ENCODE data around the gene ARID2. TPM values are rescaled to one million over a fixed set of nuclear protein-coding genes. Genes with fewer than 3 reads are reported as not detected.

Gene ARID2
- total RNA-seq, 1 donor: 25.0 TPM

DNA sequence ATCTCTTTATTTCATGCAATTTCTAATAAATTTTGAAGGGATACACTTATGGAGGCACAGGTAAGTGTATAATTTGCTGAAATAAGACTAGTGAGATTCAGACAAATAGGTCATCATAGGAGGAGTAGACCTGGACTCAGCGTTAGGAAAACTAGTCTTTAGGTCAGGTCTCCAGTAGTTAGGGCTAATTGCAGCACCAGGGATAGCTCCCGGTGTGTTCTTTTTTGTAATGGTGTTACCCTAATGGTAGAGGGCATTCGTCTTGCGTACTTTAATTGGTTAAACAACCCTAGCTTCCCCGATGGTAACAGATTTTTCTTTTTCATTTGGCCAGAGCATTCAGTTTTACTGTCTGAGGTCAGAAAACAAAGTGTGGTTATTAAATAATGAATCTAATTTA is 64.9 kb downstream of the ARID2 start:
- H3K4me3 ChIP-seq (ENCODE audit: low read depth, low read length): no peak overlapping the region
- no peak for DNase-seq (ENCODE audit: low read depth)
- TF ChIP-seq, protein P1, sequence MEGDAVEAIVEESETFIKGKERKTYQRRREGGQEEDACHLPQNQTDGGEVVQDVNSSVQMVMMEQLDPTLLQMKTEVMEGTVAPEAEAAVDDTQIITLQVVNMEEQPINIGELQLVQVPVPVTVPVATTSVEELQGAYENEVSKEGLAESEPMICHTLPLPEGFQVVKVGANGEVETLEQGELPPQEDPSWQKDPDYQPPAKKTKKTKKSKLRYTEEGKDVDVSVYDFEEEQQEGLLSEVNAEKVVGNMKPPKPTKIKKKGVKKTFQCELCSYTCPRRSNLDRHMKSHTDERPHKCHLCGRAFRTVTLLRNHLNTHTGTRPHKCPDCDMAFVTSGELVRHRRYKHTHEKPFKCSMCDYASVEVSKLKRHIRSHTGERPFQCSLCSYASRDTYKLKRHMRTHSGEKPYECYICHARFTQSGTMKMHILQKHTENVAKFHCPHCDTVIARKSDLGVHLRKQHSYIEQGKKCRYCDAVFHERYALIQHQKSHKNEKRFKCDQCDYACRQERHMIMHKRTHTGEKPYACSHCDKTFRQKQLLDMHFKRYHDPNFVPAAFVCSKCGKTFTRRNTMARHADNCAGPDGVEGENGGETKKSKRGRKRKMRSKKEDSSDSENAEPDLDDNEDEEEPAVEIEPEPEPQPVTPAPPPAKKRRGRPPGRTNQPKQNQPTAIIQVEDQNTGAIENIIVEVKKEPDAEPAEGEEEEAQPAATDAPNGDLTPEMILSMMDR (IDR thresholded peaks at IDR 0.05; ENCODE audit: insufficient read depth, low read depth, low read length): no peak

DNA sequence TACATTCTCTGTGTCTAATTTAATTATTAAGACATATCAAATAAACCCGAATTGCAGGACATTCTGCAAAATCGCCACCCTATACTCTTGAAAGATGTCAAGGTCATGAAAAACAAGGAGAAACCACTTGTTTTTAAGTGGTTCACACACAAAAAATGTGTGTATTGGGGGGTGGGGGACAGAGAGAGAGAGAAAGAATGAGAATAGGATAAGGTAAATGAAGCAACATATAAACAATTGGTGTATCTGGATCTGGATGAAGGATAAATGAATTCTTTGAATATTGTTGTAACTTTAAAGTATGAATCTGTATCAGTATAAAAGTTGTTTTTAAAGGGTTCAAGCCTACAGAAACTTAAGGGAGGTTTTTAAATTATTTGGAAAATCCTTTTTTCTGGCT is 72.1 kb downstream of the ARID2 start:
- DNase-seq (ENCODE audit: low read depth): no peak
- no peak overlapping the region for H3K4me3 ChIP-seq (ENCODE audit: low read depth, low read length)
- TF ChIP-seq, protein P1 (IDR thresholded peaks at IDR 0.05; ENCODE audit: insufficient read depth, low read depth, low read length): no peak

DNA sequence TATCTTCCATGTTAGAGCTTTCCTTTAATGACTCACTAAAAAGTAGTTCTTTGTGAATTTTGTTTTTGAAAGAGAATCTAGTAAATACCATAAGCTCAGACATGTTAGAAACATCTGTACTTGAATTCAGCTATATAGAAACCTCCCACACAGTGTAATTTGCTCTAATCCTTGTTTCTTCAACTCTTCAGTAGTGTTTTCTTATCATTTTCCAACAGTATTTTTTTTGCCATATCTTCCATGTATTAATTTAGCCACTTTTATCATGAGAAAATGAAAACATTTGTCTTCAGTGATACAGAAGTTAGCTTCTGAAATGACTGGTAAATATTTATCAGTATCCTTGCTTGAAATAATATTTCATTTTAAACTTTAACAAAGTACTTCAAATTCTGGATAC is 73.6 kb downstream of the ARID2 start:
- no peak for DNase-seq (ENCODE audit: low read depth)
- TF ChIP-seq, protein P1 (IDR thresholded peaks at IDR 0.05; ENCODE audit: insufficient read depth, low read depth, low read length): no peak
- no peak overlapping the region for H3K4me3 ChIP-seq (ENCODE audit: low read depth, low read length)

DNA sequence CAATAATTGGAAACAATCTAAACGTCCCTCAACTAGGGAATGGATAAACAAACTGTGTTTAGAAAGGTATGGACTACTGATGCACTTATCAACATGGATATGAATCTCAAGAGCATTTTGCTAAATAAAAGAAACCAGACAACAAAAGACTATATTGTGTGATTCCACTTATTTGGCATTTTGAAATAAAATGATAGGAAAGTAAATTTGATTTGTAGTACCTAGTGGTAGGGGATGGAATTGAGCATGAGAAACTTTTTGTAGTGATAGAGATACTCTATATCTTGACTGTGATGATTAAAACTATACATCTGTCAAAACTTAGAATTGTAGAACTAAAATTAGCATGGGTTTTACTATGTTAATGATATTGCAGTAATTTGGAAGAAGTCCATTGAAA is 87.1 kb downstream of the ARID2 start:
- TF ChIP-seq, protein P1 (IDR thresholded peaks at IDR 0.05; ENCODE audit: insufficient read depth, low read depth, low read length): no peak
- DNase-seq (ENCODE audit: low read depth): no peak
- H3K4me3 ChIP-seq (ENCODE audit: low read depth, low read length): no peak overlapping the region

DNA sequence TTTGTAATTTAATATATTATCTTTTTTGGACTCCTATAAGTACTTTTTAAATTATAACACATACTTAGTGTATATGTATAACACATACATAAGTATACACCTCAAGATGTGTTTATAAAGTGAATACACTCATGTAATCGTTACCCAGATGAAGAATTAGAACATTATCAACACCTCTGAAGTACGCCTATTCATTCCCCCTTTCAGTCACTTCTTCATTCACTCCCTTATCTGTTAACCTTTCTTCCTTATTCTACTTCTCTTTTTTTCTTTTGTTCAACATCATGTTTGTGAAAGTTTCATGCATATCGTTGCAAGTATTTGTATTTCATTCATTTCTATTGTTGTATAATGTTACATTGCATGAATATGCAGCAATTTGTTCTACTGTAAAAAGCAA is 98.5 kb downstream of the ARID2 start:
- no peak overlapping the region for H3K4me3 ChIP-seq (ENCODE audit: low read depth, low read length)
- no peak for DNase-seq (ENCODE audit: low read depth)
- TF ChIP-seq, protein P1 (IDR thresholded peaks at IDR 0.05; ENCODE audit: insufficient read depth, low read depth, low read length): no peak

DNA sequence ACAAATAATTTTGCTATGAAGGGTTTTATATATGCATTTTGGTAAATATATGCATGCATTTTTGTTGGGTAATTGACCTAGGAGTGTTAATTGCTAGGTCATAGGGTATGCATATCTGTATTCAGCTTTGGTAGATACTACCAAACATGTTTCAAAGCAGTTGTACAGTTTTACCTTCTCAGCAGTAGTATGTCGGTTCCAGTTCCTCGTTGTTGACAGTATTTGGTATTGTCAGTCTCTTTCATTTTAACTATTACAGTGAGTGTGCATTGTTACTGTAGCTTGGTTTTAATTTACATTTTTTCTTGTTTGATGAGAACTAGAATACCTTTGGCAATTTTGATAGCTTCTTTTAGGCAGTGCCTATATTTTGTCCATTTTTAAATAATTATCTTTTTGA is 98.9 kb downstream of the ARID2 start:
- no peak for DNase-seq (ENCODE audit: low read depth)
- no peak overlapping the region for H3K4me3 ChIP-seq (ENCODE audit: low read depth, low read length)
- TF ChIP-seq, protein P1 (IDR thresholded peaks at IDR 0.05; ENCODE audit: insufficient read depth, low read depth, low read length): no peak

DNA sequence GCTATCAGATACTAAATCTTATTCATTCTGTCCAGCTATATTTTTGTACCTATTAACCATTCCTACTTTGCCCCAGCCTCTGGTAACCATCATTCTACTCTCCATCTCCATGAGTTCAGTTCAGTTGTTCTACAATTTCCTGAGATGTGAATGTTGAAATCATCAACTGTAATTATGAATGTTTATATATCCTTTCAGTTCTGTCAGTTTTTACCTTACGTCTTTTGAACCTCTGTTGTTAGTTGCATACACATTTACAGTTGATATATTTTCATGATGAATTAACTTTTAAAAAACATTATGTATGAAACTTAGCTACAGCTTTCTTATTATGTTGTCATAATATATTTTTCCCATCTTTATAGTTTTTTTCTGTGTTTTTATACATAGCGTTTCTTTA is 102.1 kb downstream of the ARID2 start:
- TF ChIP-seq, protein P1 (IDR thresholded peaks at IDR 0.05; ENCODE audit: insufficient read depth, low read depth, low read length): no peak
- DNase-seq (ENCODE audit: low read depth): no peak
- no peak overlapping the region for H3K4me3 ChIP-seq (ENCODE audit: low read depth, low read length)

Measured in fibroblast of villous mesenchyme (primary cell).